ENCODE results near the gene SLC18A3.

SLC18A3 gene

GRCh38 chr10:49633327-49634068, 23.4 kb downstream of the SLC18A3 start:
- no peak for TF ChIP-seq EP300 (IDR thresholded peaks at IDR 0.05; ENCODE audit: borderline replicate concordance)
- TF ChIP-seq RAD21 (IDR thresholded peaks at IDR 0.05; ENCODE audit: low read depth): no peak
- TF ChIP-seq FOXM1 (IDR thresholded peaks at IDR 0.05; ENCODE audit: borderline replicate concordance, low read depth): no peak
- TF ChIP-seq, protein P1, sequence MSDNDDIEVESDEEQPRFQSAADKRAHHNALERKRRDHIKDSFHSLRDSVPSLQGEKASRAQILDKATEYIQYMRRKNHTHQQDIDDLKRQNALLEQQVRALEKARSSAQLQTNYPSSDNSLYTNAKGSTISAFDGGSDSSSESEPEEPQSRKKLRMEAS (IDR thresholded peaks at IDR 0.05): no peak
- TF ChIP-seq EGR1 (IDR thresholded peaks at IDR 0.05): no peak
- TF ChIP-seq TCF12 (IDR thresholded peaks at IDR 0.05; ENCODE audit: low read depth): no peak
- TF ChIP-seq TEAD4 (IDR thresholded peaks at IDR 0.05): no peak
- TF ChIP-seq REST (IDR thresholded peaks at IDR 0.05; ENCODE audit: low read depth): no peak
- no peak for TF ChIP-seq CREB1 (IDR thresholded peaks at IDR 0.05; ENCODE audit: low read depth)
- no peak for TF ChIP-seq NFIC (IDR thresholded peaks at IDR 0.05)
- no peak for TF ChIP-seq YY1 (IDR thresholded peaks at IDR 0.05; ENCODE audit: low read depth)

DNA sequence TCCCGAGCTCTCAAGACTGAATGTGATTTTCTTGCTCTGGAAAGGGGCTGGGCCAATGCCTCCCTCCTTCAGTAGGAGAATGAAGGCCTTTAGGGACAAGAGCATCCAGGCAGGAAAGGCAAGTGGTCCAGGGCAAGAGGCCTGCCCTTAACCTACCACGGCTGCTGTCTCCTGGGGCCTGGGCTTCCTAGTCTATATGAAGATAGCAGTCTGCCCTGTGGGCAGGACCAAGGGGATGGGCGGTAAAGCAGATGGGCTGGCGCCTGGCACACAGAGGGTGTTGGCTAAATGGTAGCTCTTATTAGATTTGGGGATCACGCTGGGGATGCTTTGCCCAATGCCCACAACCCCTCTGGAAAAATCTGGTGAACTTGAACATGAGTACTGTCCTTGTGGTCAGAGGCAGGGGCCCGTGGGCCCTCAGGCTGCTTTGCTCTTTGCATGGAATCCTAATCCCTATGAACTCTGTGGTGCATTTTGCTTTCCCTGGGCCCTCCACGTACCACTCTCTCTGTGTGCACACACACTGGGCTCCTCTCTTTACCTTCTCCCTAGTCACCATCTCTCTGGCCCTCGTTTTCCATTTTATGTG, 24.1 kb downstream of the SLC18A3 start:
- no peak for TF ChIP-seq EGR1 (IDR thresholded peaks at IDR 0.05)
- no peak for TF ChIP-seq CEBPB (IDR thresholded peaks at IDR 0.05)
- TF ChIP-seq RAD21 (IDR thresholded peaks at IDR 0.05; ENCODE audit: low read depth): no peak
- no peak for TF ChIP-seq TCF12 (IDR thresholded peaks at IDR 0.05; ENCODE audit: low read depth)
- TF ChIP-seq, protein P2, sequence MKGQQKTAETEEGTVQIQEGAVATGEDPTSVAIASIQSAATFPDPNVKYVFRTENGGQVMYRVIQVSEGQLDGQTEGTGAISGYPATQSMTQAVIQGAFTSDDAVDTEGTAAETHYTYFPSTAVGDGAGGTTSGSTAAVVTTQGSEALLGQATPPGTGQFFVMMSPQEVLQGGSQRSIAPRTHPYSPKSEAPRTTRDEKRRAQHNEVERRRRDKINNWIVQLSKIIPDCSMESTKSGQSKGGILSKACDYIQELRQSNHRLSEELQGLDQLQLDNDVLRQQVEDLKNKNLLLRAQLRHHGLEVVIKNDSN (IDR thresholded peaks at IDR 0.05): no peak
- TF ChIP-seq REST (IDR thresholded peaks at IDR 0.05; ENCODE audit: low read depth): no peak
- no peak for TF ChIP-seq CREB1 (IDR thresholded peaks at IDR 0.05; ENCODE audit: low read depth)
- TF ChIP-seq TEAD4 (IDR thresholded peaks at IDR 0.05): no peak
- no peak for TF ChIP-seq EP300 (IDR thresholded peaks at IDR 0.05; ENCODE audit: borderline replicate concordance)
- TF ChIP-seq TAF1 (IDR thresholded peaks at IDR 0.05; ENCODE audit: low read depth): no peak
- TF ChIP-seq NFIC (IDR thresholded peaks at IDR 0.05): no peak
- no peak for TF ChIP-seq YY1 (IDR thresholded peaks at IDR 0.05; ENCODE audit: low read depth)
- TF ChIP-seq, protein P1 (IDR thresholded peaks at IDR 0.05): no peak
- TF ChIP-seq ZBTB7A (IDR thresholded peaks at IDR 0.05; ENCODE audit: low read depth): no peak

DNA sequence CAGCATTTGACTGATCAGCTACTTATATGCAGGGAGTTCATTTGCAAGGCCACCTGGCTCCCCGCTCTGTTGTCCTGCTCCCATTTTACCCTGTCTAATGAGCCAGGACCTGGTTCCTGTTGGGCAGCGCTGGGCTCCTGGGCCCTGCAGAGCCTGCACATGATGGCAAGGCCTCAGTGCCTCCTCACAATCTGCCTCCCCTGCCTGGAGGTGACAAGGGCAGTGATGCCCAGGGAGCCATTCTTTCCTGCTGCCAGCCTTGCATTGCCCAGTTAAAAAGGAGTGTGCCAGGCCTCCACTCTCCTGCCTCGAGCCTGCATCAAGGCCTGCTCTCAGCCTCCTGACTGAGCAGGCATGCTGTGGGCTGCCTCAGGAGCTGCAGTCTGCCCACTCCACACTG, 32.2 kb downstream of the SLC18A3 start:
- no peak for TF ChIP-seq TAF1 (IDR thresholded peaks at IDR 0.05; ENCODE audit: low read depth)
- TF ChIP-seq, protein P1 (IDR thresholded peaks at IDR 0.05): no peak
- TF ChIP-seq CREB1 (IDR thresholded peaks at IDR 0.05; ENCODE audit: low read depth): no peak
- no peak for TF ChIP-seq ZBTB7A (IDR thresholded peaks at IDR 0.05; ENCODE audit: low read depth)
- no peak for TF ChIP-seq EP300 (IDR thresholded peaks at IDR 0.05; ENCODE audit: borderline replicate concordance)

DNA sequence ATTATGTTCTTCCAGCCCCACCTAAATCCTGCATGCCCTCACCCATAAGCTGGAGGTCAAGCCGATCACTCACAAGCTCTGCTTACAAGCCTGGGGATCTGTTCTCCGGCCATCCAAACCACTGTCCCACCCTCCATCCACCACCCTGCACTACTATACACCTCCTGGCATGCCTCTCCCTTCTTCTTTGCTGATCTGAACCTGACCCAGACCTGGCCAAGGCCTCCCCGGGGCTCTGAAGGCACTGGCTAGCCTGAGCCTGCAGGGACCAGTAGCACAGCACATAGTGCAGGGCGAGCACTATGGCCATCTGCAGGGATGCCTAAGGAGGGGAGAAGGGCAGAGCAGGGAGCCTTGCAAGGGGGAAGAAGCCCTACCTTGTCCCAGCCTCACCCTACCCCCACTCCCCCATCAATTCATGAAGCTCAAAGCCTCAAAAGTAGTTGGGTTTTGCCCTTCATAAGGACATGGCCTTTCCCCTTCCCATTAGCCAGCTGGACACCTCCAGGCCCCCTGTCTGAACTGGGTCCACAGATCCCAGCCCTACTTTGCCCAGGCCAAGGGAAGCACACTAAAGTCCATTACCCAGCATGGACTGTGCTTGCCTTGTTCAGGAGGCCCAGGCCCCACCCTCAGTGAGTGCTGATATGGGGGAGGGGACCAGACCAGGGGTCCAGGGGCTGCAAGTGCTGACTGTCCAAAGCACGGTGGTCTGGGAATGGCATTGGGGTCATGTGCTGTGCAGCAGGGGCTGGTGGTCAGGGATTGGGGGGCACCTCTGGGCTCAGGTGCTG, 33.3 kb downstream of the SLC18A3 start:
- TF ChIP-seq EP300 (IDR thresholded peaks at IDR 0.05; ENCODE audit: borderline replicate concordance) (no peak), NFIC (IDR thresholded peaks at IDR 0.05) (no peak), ZBTB7A (IDR thresholded peaks at IDR 0.05; ENCODE audit: low read depth) (no peak), CREB1 (IDR thresholded peaks at IDR 0.05; ENCODE audit: low read depth) (no peak), TAF1 (IDR thresholded peaks at IDR 0.05; ENCODE audit: low read depth) (no peak), REST (IDR thresholded peaks at IDR 0.05; ENCODE audit: low read depth) (no peak), TEAD4 (IDR thresholded peaks at IDR 0.05) (no peak), CEBPB (IDR thresholded peaks at IDR 0.05) (no peak), TCF12 (IDR thresholded peaks at IDR 0.05; ENCODE audit: low read depth) (no peak), RAD21 (IDR thresholded peaks at IDR 0.05; ENCODE audit: low read depth) (no peak), YY1 (IDR thresholded peaks at IDR 0.05; ENCODE audit: low read depth) (no peak), FOXM1 (IDR thresholded peaks at IDR 0.05; ENCODE audit: borderline replicate concordance, low read depth) (no peak), EGR1 (IDR thresholded peaks at IDR 0.05) (no peak)
- TF ChIP-seq, protein P2 (IDR thresholded peaks at IDR 0.05): no peak
- TF ChIP-seq, protein P1 (IDR thresholded peaks at IDR 0.05): no peak
